NB4 (cell line): Measurements from ENCODE around the gene PLOD2.

Source experiments
- CTCF ChIP-seq: IDR thresholded peaks from one replicate; pipeline ENCODE4 v1.5.1; 2012; ENCODE audit warnings: low read depth, low read length
- POLR2A ChIP-seq: IDR thresholded peaks from 2 replicates; pipeline ENCODE4 v1.6.1; 2011; ENCODE audit warnings: mild to moderate bottlenecking; ENCODE audit not compliant: insufficient read length; ENCODE audit errors: extremely low read depth
- TF ChIP-seq, protein P1 (sequence below): IDR thresholded peaks from 2 replicates; pipeline ENCODE4 v1.6.1; 2011; ENCODE audit warnings: low read depth, low read length

GRCh38 chr3:146170591-146170990, 9.6 kb upstream of the PLOD2 start:
- no peak for TF ChIP-seq CTCF
- no peak for TF ChIP-seq POLR2A
- TF ChIP-seq, protein P1, sequence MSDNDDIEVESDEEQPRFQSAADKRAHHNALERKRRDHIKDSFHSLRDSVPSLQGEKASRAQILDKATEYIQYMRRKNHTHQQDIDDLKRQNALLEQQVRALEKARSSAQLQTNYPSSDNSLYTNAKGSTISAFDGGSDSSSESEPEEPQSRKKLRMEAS: no peak
